Mucosa of gallbladder (tissue), 1 donor: ENCODE data around the gene UBE2C. TPM values are rescaled to one million over a fixed set of nuclear protein-coding genes. Genes with fewer than 3 reads are reported as not detected.

Experiments used
- DNase-seq: peaks from one replicate; pipeline ENCODE4 v3.0.0-alpha.2; 2020; ENCODE audit warnings: low spot score
- total RNA-seq: library from RNA; stranded (reverse); gene quantifications from one replicate; pipeline ENCODE4 v1.2.1, GENCODE V29; 2021
- donor health status: DM: no; HTN: no; CAD: no.

Gene UBE2C
- total RNA-seq, 1 donor from 2014 or later, result 2.9 TPM

DNA sequence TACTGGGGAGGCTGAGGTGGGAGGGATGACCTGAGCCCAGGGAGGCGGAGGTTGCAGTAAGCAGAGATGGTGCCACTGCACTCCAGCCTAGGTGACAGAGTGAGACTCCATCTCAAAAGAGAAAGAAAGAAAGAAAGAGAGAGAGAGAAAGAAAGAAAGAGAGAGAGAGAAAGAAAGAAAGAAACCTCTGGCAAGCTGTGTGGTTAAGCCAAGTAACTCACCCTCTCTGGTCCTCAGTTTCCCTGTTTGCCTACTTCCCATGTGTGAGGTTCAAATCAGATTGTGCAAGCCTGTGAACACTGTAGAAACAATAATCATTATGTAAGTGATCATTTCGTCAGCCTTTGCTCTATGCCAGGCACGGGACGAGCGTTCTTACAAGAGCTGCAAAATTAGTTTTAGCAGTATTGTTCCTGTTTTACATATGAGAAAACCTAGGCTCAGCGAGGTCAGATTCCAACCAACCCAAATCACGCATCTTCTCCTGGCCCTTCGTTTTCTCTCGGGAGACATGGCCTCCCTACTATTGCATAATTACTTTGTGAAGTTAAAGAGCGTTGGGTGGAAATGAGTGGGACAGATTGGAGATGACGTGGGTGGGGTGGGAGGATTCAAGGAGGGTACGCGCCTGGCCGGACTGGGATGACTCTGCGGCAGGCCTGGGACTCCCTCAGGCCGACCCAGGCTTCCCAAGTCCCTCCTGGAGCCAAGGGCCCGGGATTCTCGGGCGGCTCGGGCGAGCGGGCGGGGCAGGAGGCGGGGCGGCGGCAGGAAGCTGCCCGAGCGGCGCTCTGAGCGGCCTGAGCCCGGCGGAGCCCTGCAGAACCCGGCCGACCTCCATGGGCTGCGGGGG lies 20.8 kb downstream of the UBE2C start, which contains the start of gene SNX21:
Gene SNX21, plus strand, starts transcription at position 770 of the 853 bp plus-strand sequence. CDS start 121 bp downstream, outside the sequence.
- peak; percentile 80 for DNase-seq

DNA sequence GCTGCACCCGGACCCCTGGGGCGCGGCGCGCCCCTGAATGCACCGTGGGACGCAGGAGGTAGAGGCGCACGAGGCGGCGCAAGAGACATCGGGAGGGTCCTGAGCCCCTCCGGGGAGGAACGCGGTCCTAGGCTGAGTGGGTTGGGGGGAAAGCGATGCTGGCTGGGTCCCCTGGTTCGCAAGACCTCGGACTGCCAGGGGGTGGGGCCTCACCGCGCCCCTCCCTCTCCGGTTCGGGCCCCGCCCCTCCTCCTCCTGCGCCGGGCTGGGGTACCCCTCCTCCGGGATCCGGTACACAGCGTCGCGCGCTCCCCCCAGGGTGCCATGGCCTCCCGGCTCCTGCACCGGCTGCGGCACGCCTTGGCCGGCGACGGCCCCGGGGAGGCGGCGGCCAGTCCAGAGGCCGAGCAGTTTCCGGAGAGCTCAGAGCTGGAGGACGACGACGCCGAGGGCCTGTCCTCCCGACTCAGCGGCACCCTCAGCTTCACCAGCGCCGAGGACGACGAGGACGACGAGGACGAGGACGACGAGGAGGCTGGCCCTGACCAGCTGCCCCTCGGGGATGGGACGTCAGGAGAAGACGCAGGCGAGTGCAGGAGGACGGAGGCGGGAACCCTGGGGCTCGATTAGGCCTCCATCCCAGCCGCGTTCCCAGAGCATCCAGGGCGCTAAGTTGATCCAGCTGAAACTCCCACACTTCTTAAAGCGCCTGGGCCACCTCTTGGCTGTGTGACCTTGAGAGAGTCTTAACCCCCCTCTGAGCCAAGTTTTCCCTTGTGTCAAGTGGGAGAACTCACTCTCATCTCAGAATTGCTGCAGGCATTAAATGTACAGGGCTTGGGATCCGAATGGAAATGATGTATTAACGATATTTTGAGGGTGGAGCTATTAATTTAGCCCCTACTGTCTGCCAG lies 21.7 kb downstream of the UBE2C start:
- peak; percentile 58 for DNase-seq

DNA sequence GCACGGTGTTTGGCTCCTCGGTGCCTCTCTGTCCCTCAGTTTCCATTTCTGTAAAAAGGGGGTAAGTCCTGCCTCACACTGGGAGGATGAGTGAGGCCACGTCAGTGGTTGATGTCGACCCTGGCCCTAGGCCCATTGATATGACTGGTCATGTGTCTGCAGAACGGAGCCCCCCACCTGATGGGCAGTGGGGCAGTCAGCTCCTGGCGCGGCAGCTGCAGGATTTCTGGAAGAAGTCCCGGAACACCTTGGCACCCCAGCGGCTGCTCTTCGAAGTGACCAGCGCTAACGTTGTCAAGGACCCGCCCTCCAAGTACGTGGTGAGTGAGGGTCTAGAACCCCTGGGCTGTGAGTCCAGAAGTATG lies 22.3 kb downstream of the UBE2C start:
- DNase-seq, result no peak

DNA sequence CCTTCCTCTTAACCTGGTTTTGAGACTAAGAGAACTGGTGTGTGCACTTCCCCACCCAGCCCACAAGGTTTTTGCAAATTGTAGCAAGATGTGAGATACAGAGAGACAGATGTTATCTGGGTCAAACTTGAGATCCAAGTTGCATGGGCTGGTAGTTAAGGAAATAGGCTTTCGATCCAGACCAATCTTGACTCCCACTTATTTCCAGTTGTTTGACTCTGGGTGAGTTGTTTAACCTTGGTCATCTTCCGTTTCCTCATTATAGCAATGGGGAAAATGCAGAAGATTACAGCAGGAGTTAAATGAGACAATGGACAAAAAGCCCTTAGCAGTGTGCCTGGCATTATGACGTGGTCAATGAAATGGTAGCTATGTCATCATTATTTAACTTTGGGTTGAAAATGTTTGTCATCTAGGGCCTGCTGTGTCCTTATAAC lies 22.9 kb downstream of the UBE2C start:
- no peak for DNase-seq

DNA sequence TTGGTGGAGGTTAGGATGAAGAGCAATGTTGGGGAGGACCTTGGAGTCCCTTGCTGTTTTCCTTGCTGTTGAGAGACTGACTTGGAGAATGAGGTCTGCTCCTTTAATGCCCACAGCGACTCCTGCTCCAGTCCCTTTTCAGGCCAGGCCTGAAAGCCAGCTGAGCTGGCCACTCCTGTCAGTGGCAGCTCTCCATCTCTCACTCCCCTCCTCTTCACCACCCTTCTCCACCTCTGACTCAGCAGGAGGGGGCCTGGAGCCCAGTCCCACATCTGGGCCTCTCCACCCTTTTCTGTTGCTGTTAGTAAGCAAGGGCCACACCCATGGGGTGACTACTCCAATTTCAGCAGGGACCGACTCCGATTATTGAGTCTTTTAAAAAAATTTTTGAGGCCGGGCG lies 23.4 kb downstream of the UBE2C start:
- DNase-seq, result no peak

DNA sequence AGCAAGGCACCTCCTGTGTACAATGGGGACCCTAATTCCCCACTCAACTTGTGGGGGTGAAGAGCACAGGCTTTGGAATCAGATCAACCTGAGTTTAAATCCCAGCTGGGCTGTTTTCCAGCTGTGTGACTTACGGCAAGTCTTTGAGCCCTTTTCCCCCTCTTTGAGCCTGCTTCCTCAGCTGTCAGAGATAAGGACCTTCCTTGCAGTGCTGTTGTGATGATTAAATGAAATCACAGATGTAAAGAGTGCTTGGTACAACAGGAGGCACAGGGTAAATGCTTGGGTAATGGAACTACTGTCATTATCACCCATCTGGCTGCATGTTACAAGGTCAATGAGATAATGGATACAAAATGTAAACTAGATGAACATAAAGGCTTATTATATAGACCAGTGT lies 24.4 kb downstream of the UBE2C start:
- DNase-seq, result no peak

DNA sequence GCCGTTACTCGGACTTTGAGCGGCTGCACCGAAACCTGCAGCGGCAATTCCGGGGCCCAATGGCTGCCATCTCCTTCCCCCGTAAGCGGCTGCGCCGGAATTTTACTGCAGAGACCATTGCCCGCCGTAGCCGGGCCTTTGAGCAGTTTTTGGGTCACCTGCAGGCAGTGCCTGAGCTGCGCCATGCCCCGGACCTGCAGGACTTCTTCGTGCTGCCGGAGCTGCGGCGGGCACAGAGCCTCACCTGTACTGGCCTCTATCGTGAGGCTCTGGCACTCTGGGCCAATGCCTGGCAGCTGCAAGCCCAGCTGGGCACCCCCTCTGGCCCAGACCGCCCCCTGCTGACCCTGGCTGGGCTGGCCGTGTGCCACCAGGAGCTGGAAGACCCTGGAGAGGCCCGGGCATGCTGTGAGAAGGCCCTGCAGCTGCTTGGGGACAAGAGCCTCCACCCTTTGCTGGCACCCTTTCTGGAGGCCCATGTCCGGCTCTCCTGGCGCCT lies 28.3 kb downstream of the UBE2C start:
- no peak for DNase-seq

DNA sequence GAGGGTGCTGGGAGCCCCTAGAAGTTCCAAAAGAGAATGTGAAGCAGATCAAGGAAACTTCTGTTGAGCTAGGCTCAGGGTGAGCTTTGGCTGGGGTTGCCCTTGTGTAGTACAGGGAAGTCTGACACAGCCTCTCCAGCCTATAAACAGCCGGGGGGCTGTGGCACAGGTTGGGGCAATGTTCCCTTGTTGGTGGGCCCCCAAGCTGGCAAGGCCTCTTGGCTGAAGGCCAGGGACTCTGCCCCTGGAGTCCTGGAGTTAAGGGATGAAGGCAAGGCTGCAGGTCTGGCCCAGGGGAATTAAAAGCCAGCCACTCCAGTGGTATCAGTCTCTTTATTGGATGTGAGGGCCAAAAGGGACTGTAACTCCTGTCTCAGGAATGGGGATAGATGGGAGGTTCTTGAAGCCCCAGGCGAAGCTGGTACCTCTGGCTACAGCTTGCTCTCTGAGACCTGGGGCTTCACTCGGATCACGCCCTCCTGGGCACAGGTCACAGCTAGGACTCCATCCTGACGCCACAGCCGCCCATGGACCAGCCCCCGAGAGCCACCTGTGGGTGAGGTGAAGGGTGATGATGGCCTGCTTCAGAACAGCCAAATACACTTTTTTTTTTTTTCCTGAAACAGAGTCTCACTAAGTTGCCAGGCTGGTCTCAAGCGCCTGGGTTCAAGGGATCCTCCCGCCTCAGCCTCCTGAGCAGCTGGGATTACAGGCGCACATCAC lies 29.1 kb downstream of the UBE2C start:
- DNase-seq, result no peak

DNA sequence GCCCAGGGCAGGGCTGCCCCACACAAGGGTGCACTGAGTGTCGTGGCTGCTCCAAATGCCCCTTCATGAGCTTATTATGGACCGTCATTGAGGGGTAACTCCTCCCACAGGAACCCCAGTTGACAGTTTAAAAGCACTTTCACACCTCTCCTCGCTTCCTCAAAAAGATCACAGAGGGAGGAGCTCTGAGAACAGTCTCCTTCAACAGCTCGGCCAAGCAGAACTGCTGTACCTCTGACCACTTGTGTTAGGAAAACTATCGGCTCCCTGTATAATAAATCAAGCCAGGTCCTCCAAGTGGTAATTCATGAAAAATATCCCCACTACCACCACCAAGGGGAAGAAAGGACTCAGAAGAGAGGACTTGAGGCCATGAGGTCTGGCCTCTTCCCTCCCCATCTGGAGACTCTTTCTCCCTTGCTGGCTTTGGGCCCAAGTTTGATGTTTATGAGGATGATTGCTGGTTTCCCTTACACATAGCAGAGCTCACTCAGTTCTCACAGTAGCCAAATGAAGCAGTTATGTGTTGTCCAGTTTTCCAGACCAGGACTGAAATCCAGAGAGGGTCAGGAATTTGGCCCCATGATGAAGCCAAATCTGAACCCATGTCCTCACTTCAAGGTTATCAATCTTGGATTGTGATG lies 29.8 kb downstream of the UBE2C start:
- DNase-seq, result no peak

DNA sequence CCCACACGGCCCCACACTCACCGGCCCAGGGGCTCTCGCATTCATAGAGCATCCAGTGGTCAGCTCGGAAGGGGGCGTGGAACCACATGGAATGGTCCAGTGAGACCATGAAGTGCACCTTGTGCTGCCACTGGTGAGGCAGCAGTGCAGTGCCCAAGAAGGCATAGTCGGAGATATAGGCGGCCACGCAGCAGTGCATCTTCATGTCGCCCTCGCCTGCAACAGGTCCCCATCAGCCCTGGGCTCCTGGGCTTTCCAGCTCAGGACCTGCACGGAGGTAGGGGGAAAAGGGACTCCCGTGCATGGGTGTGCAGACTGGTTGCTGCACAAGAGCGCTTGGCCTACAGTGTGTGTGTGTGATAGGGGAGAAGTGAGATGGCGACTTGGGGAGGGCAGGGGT lies 31.1 kb downstream of the UBE2C start:
- no peak for DNase-seq

DNA sequence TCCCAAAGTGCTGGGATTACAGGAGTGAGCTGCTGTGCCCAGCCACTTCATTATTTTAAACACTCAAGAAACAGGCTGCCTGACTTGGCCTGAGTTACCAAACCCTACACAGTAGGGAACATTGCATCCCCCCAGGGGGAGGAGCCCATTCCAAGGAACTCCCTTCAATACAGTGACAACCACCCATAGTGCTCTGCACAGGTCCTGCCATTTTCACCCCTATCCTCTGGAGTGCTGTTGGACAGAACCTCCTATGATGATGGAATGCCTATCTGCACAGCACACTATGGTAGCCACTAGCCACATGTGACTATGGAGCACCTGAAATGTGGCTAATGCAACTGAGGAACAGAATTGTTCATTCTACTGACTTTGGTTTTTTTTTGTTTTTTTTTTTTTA lies 33.0 kb downstream of the UBE2C start:
- DNase-seq, result no peak

DNA sequence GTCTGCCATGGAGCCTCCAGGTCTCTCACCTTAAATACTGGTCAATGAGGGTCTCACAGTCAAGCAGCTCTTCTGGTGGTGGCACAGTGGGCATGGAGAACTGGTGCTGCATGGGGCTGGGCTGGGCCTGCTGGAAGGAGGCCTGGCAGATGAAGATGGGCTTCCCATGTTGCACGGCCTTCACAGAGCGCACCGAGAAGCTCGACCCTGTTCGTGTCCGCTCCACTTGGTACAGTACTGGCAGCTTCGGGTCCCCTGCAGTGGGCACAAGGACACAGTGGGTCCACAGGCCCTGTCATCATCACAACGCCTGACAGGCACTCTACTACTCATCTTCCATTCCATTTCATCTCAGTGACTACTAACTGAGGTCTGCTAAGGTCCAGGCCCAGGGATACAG lies 36.0 kb downstream of the UBE2C start:
- DNase-seq, result no peak

DNA sequence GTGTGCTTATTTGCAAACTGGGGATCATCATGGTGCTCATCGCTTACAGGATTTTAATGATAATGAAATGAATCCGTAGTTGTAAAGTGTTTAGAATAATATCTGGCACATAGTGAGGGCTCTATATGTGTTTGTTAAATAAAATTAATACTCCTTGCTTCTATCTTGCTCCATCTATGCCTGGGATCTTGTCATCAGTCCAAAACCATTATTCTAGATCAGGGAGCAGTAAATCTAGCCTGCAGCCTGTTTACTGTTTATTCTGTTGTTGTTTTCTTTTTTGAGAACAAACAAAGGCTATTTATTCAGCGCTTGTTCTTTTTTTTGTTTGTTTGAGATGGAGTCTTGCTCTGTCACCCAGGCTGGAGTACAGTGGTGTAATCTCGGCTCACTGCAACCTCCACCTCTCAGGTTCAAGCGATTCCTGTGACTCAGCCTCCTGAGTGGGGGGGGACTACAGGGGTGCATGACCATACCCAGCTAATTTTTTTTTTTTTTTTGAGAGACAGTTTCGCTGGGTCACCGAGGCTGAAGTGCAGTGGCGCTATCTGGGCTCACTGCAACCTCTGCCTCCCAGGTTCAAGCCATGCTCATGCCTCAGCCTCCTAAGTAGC lies 36.6 kb downstream of the UBE2C start:
- no peak for DNase-seq

DNA sequence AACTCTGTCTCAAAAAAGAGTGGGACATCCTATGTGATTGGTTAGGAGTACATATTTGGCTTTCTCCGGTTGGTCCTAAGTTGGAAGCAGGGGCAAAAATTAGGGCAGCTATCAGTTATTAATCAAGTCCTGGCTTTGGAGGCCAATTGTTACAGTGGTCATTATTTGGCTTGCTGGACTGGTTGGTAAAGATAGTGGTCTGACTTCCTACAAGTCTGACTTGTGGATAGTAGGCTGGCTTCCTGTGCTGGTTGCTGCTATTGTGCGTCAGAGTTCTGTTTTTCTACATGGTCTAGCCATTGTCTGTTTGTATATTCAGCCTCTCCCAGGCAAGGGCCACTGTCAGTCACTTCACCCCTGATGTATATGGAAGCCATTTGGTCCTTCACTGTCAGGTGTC lies 37.8 kb downstream of the UBE2C start:
- no peak for DNase-seq

DNA sequence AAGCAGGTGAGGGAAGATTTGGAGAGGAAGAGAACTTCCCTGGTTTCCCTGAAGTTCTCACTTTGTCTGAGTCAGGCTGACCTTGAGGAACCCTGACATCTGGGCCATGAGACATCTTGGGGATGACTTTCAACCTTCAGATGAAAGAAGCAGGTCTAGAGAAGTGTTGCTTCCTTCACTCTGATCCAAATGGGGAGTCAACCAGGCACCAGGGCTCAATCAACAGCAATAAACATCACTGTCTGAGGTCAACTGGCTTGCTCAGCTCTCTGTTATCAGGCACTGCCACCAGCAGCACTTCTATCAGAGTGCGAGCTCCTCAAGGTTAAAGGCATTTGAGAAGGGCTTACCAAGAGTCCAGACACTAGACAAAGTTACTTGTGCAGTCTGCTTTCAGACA lies 38.5 kb downstream of the UBE2C start:
- no peak for DNase-seq

DNA sequence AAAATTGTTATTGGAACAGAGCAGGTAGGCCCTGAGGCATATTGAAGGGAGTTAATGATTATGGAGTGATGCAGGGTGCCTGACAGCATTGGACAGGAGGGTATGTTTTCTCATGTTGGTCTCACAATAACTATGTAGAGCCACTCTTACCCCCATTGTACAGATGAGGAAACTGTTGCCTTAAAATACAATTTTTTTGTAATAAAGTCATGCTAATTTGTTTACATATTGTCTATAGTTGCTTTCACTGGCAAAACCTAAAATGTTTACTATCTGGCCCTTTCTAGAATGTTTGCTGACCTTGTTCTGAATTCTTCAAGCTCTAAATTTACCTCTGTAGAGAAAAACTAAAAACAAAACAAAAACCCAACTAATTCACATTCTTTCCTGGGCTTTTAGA lies 39.1 kb downstream of the UBE2C start:
- DNase-seq, result no peak

DNA sequence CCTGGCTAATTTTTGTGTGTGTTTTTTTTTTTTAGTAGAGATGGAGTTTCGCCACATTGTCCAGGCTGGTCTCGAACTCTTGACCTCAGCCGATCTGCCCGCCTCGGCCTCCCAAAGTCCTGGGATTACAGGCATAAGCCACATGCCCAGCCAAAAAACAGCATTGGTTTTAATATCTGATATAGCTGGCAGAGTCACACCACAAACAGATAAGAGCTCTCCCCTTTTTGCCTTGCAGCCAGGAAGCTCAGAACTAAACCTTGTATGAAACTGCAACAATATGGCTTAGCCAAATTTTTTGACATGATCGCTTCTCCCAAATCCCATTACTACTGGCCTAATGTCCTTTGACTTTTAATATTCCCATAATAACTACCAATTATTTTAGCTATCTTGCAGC lies 39.9 kb downstream of the UBE2C start:
- no peak for DNase-seq

DNA sequence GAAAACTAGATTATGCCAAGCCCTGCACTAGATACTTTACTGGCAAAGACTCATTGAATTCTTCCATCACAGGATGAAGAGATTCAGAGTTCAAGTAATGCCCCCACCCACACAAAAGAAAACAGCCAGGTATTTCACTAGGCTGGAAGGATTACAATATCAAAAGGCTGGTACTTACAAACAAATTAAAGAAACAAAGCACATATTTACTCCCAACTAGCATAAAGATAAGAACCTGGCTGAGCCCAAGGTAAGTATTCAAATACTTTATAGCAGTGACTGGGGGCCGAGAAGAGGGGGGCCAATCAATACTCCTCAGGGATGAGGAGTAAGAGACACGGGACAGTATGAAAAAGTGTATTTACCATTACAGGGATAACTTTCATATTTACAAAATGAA lies 41.0 kb downstream of the UBE2C start:
- DNase-seq, result no peak

DNA sequence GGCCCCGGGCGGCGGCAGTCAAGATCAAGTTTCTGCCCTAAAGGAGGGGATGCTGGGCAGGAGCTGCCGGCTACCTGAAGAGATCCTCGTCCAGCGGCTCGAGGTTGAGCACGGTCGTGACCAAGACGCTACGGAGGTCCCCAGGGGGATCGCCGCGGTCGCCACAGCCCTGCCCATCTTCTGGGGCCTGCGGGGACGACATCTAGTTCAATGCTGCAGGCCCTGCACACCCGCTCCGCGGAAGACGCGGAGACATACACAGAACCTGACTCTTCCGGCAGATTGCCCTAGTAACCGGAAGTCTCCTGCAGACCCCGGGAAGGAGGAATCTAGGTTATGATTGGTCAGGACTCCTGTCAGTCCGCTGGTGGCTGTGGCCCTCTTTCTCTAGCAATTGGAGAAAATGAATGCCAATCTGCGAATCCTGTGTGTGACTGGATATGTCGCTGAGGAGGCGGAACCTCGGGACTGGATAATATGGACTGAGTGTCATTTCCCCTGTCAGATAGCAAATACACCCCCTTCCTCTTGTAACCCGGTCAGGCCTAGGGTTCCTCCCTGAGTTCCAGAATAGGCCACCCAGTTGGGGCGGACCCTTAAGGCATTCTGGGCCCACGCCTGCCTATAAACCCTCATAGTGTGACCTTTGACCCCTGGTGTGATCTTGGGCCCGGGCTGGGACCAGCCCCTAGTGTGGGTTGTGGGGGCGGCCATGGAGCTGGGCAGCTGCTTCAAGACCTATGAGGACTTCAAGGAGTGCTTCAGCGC lies 44.9 kb downstream of the UBE2C start, which contains the start of the genes ACOT8 and ZSWIM3:
Gene ACOT8, minus strand, starts transcription at position 279 of the 768 bp plus-strand sequence. Its CDS starts 77 bp downstream, at position 202.
Gene ZSWIM3, plus strand, starts transcription at position 501 of the 768 bp plus-strand sequence. Its CDS starts 212 bp downstream, at position 713.
- DNase-seq, result peak; percentile 100

DNA sequence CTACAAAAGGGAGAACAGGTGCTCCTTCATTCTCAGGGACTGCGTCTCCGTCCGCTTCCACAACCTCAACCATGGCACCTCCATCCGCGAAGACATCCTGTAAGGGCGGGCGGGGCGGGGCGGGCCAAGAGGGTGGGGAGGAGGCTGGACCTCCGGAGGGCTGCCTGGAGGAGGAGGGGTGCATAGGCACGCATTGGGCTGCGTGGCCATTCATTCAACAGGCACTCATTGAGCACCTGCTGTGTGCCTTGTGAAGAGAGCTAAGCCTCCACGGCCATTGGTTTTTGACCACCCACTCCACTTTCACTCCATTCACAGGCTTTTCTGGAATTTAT lies 45.4 kb downstream of the UBE2C start:
- no peak for DNase-seq
